HG02642 (cell line): ENCODE measurements around the gene KRT39.
A peak's percentile ranks its signal among the peaks of the same experiment; 100 is the strongest.
"Not testable (repeated sequence)": the region's sequence is repeated elsewhere in the genome, so short reads cannot be mapped to it uniquely, and the experiment has no call there.

Experiments
- ATAC-seq: cut with Tn5 transposase; IDR thresholded peaks from one replicate; pipeline ENCODE4 v1.9.1; 2021; ENCODE audit warnings: mild to moderate bottlenecking; ENCODE audit not compliant: unreplicated experiment, poor library complexity

Gene KRT39

DNA sequence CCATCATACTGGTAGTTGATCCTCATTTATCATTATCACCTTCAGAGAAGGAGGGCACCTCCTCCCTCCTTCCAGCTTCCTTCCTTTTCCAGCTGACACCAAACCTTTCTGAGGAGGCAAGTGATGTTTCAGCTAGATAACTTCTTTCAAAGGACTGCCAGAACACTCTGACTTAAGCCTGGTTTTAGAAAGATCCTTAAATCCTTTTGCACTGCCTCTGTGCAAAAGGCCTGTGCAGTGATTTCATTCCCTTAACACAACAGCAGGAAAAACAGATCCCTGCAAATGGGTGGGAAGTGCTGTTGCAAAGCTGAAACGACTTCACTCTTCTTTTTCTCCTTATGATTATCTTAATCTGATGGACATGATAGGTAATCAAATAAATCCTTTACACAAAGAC lies 22.2 kb downstream of the KRT39 start:
- no peak for ATAC-seq

DNA sequence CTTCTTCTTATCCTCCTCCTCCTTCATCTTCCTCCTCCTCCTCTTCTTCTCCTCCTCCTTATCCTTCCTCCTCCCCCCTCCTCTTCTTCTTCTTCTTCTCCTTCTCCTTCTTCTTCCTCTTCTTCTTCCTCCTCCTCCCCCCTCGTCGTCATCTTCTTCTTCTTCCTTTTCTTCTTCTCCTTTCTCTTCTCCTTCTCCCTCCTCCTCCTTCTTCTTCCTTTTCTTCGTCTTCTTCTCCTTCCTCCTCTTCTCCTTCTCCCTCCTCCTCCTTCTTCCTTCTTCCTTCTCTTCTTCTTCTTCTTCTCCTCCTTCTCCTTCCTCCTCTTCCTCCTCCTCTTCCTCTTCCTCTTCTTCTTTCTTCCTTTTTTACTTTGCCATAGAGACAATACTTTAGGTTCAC lies 24.2 kb downstream of the KRT39 start:
- no peak for ATAC-seq

DNA sequence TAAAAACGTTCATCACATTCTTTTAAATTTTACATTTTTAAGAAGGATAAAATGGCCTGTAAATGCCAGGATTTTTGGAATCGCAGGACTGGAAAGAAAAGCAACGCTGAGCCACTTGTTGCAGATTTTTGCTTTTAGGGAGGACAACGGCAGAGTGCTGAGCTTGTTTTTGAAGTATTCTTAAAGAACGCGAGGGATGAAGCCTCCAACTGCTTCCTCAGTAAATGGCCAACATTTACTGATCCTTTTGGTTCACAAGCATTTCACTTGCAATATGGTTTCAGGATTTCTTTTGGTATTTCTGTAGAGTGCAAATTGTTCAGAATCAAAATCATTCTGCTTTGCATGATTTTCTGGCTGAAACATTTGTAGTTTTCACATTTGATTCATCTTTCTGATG lies 26.5 kb downstream of the KRT39 start:
- ATAC-seq: no peak

DNA sequence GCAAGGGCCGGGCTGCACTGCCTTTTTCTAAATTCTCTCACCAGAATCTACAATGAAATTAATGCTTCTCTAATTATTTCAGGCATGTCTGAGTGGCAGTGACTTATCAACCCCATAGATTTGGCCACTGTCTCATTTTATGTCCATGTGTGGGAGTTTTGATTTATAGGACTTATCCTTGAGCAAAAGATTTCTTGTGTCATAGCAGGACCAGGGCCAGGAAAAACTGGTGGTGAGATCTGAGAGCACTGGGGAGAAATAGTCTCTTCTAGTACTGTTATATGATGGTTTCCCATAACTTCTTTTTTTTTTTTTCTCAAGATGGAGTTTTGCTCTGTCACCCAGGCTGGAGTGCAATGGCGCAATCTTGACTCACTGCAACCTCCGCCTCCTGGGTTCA lies 27.8 kb downstream of the KRT39 start:
- ATAC-seq: no peak

DNA sequence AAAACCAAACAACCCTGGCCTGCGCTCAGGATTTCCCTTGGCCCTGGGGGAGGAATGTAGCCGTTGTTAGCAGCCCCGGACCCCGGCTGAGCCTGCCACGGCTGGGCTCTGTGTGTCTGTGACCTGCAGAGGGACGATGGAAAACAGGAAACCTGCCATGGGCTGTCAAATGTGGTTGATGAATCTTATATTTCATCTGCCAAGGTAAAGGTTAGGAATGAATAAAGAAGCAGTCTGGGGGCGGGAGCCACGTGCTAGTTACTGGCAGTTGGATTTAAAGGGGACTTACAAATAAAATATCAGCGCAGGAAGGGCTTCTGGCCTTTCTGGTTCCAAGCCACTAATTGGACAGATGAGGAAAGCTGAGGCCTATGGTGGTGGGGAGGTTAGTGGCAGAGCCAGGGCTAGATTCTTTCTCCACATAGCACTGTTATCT lies 29.3 kb downstream of the KRT39 start, which contains the start of gene KRT23:
KRT23 (minus strand) TSS at position 263 of the 436 bp plus-strand sequence. CDS start 1,043 bp downstream, outside the sequence.
- no peak for ATAC-seq

DNA sequence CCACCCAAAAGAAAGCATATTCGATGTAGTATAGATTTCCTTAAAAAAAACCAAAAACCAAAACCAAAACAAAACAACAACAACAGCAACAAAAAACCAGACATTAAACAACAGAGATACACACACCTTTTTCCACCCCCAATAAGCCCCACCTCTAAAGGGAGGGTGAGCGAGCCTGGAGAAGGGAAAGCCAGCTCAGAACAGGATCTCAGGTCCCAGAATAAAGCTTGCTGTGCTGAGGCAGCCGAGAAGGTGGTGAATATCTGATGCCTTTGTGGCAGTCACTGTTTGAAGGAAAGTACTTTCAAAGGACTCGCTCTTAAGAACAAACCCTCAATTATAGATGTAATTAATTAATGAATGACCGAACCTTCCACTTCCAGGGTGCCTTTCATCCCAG lies 29.8 kb downstream of the KRT39 start:
- ATAC-seq: no peak

DNA sequence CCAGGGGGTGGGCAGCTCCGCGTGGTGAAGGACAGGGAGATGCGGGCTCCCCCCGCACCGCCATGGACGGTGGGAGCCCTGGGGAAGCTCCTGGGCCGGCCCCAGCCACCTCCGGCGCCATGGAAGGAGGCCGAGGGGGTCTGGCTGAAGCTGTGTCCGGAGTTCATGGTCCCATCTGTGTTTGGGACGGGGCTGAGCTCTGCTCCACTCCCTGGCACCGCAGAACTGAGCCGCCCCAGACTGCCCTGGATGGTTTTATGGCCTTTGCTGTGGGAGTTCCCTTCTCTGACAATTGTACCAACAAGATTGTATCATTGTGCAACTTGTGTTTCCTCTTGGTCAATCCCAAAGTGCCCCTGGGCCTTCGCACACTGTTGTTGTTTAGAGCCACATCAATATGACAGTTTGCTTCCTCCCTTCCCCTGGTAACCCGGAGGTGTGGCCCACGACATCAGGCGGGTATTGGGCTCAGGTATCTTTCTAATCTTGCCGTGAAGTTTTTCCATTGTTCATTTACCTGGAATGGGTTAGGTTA lies 30.2 kb downstream of the KRT39 start:
- no peak for ATAC-seq

DNA sequence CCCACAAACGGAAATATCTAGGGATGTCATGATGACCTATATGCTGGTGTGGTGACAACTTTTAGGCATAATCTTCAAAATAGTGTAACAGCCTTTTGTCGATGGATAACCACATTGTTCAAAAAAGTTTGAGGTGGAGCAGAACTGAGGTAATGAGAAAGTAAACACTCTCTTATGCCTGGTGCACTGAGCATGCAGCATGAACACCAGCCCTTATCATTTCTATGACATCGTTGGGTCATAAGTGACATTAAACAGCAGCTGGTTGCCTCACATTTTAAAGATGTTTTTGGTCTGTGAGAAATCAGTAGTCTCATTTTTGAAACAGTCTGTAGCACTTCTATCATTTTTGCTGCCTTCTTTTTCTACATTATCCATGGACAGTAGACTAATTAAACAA lies 31.1 kb downstream of the KRT39 start:
- no peak for ATAC-seq

DNA sequence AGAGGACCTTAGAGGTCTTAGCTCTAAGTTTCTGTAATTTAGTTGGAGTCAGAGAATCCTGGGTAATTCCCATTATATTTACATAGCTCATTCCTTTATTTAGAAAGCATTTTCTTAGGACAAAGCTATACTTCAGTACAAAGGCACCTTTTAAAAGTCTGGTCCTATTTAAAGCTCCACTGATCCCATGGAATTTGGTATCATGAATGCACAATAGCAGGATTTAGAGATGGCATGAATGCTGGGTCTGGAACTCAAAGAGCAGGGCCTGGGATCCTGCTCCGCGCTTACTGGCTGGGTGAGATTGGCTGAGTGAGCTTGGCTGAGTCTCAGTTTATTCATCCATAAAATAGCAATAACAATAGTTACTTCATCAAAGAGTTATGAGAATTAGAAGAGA lies 34.1 kb downstream of the KRT39 start:
- no peak for ATAC-seq

DNA sequence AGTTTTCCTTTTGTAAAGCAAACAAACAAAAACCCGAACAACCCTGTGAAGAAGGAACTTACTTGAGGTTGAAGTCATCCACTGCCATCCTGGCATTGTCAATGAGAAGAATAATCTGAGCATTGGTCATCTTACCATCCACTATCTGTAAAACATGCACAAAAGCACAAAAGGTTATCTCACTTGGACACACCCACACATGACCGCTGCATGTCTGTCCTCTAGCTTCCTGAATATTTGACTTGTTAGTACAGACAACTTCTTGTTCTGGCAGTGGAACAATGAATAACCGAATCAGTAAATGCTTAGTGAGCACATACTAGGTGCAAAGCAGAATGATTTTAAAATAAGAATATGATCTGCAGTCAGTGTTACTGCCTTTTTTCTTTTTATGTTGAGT lies 35.4 kb downstream of the KRT39 start:
- ATAC-seq: no peak

DNA sequence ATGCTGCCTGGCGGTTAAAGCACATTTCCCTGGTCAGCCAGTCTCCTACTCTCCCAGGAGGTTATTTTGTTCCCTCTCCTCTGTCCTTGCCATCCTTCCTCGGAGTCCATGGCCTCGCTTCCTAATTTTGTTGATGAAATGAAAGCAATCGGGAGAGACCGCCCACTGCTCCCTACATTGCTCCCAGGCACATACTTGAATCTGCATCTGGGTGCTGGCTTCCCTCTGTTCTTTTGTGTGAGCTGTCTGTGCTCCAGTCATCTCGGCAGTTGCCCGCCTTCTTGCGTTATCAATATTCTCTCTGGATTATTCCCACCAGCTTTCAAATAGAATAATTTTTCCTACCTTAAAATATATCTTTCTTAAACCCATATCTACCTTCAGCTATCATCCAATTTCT lies 40.4 kb downstream of the KRT39 start:
- ATAC-seq: no peak

DNA sequence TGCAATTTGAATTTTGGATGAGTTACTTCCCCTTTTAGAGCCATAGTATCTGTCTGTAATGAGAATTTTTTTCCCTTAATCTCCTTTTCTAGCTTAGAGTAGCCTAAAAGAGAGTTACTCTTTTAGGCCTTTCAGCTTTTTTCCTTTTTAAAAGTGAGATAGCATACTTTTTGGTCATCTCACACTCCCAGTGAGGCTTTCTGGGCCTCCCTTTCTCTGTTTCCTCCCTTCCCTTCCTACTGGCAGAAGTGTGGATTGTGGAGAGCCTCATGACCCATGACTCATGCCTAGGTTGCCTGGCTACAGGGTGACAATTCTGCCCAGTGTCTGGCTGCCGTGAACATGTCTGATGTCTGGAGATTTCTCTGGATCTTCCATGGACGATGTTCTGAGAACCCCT lies 44.5 kb downstream of the KRT39 start:
- no peak for ATAC-seq

DNA sequence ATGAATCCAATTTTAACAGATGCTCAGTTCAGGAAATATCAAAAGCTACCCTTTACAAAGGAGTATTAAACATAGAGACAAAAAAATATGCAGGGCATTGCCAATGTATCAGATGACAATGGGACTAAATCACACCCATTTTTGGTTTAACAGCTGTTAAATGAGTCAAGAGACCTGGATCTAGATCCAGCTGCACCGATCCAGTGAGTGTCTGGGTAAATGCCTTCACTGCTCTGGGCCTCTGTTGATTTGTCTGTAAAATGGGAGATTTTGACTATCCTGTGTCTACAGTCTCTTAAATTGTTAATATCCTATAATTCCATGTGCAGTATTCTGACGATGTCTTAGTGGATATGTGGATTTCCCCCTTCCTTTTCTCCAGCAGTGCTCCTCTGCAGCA lies 45.7 kb downstream of the KRT39 start:
- ATAC-seq: no peak

DNA sequence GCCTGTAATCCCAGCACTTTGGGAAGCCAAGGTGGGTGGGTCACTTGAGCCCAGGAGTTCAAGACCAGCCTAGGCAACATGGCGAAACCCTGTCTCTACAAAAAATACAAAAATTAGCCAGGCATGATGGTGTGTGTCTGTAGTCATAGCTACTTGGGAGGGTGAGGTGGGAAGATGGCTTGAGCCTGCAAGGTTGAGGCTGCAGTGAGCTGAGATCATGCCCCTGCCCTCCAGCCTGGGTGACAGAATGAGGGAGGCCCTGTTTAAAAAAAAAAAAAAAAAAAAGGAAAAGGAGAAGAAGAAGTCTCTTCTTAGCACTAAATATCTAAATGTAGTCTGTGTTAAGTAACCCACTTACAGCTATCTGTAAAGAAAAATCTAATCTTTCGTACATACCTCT lies 49.6 kb downstream of the KRT39 start:
- not testable (repeated sequence) for ATAC-seq

DNA sequence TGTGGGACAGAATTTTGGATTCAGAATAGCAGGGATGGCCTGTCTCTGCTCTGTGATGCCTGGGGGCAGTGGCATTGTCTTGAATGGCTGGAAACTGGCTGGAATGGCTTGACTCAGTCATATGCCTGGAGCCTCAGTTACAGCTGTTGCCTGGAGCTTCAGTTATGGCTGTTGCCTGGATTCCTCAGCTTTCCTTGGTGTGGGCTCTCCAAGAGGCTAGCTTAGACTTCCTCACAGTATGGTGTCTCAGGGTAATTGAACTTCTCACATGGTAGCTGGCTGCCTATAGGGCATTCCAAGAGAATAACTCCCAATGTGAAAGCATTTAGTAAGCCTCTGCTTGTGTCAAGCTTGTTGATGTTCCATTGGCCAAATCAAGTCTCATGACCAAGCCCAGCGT lies 50.4 kb downstream of the KRT39 start:
- ATAC-seq: no peak

DNA sequence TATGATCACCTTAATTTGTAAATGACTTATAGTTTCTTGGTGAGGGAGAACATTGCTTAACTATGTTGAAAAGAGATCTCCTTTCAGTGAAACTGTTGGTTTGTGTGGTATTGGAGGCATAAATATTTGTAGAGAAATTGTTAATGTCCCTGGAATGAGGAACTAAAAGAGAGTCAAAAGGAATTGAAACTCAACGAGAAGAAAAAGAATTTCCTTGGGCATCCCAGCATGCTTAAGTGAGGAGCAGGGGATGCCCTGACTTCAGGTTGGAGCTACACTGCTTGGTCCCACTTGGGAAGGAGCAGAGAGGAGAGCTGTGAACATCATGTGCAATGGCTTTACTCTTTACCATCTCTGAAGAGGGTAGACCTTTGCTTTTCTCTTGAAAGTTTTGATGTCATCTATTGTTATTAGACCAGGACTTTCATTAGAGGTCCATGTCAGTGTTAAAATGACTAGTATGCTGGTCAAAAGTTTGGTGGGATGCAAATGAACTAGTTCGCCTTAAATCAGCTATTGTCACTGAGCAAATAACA lies 51.0 kb downstream of the KRT39 start:
- peak; percentile 41 for ATAC-seq

DNA sequence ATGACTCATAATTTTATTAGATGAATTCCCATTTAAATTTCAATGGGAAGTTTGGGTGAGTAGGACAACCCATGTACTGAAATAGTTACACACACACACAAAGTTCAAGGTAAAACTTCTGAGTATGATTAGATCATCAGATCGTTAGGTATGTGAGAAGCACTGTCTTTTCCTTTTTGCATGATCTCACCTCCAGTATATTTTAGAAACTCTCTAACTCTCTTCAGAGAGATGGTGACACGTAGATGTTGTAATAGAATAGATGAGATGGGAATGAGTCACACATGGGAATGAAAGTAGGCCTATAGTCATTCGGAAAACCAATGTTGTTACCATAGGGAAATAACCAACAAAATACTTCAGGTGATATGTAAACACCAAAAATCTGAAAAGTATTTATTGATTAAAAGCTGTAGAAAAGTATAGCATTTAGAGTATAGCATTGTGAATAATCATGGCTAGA lies 51.5 kb downstream of the KRT39 start:
- no peak for ATAC-seq

DNA sequence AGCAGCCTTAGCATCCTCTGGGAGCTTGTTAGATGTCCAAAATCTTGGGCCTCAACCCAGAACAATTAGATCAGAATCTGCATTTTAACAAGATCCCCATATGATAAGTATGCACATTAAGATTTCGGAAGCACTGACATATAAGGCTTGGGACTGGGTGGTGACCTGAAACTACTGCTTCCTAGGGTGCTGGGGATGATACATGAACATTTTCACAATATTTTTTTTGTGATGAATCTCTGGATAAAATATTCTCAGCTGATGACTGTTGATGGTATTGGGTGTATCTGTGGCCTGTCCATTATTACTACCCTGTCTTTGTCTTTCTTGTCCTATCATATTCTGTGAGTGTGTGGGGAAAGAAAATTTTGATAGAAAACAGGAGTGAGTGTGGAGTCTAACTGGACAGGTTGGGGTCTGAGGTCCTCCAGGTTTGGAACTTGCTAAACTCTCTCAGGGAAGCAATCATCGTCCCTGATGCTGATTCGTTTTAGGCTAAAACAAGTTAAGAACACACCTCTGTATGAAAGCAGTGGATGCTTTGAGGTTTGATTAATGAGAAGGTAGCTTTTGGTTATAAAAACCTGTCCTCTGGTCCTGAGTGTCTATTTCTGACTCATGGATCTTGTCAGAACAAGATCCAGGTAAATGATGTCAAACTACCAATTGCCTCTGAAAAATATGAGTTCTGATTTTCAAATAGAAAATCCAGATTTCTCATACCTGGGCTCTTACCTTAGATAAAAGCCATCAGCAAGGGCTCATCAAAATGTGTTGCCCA lies 52.5 kb downstream of the KRT39 start:
- no peak for ATAC-seq

DNA sequence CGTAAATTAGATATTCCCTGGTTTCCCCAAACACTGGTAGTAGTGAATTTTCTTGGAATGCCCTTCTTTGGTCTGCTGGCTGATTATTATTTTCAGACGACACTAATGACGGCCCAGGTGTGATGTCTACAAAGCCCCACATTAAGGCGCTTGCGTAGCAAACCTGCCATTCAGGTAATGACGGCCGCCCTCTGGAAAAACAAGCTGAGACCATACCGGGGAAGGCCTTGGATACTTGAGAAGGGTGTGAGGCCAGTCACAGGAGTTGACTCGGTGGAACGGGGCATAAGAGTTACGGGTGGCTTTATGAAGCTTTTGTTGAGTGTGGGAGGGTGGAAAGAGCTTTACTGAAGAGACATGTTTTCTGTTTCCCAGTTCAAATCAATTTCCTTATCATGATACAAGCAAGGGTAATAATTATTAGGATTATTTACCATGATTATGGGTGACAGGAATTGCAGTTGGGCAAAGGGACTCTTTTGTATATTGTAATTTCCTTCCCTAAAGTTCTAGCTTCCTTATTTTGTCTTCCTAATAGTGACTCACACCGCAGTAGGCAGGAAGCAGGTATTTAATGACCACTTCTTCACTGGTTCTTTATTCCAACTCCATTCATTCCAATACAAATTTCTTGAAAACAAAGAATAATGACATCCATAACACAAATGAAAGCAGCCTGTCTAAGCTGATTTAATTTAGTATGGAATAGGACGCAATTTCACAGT lies 54.1 kb downstream of the KRT39 start:
- no peak for ATAC-seq

DNA sequence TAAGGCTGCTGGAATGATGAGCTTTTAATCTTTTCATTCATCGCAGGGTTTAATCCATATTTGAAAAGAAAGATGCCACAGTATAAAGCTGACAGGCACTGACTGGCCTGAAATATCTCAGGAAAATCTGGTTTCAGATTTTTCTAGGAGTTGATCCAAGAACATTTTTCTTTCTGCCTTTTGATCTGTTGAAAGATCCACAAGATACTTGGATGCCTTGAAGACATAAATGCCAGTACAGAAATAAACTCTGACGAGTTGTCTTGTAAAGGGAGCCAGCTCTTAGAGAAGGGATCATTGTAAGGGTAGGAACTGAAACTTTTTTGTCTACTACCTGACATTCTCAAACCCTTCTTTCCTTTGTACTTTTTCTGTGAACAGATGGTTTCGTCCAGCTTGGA lies 56.3 kb downstream of the KRT39 start:
- ATAC-seq: no peak

DNA sequence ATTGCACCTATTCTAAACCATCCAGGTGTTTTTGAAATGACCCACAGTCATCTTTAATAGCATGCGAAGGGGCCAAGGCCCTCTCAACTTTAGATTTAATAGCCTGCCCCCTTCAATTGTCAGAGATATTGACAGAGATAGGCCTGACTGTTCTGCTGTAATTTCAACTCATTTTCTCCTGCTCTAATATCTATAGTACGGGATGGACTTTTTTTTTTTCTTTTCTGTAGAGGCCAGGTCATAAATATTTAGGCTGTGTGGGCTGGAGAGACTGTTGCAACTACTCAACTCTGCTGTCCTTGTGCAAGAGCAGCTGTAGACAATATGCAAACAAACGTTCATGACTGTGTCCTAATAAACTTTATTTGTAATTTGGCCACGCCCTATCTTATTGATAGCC lies 57.0 kb downstream of the KRT39 start:
- no peak for ATAC-seq
